ENCODE results near the gene GNG12. TPM values are rescaled to one million over a fixed set of nuclear protein-coding genes. Genes with fewer than 3 reads are reported as not detected.

Gene GNG12
- total and polyA plus RNA-seq, 2 donors (not counting 1 experiment from before 2014, with no cell fraction given): not detected

GRCh38 chr1:67843331-67843730 is 10.1 kb upstream of the GNG12 start:
- no peak for ATAC-seq (ENCODE audit: low read depth)
- no peaks in the 10 kb centered on the region for H3K9me3 Mint-ChIP-seq (ENCODE audit: insufficient read depth)
- Histone ChIP-seq H3K36me3 (replicated peaks in 1 of 2; ENCODE audit: control extremely low read depth in 1 of 2, control insufficient read depth in 1 of 2, extremely low read depth in 1 of 2, insufficient read depth in 2 of 2, low read length in 1 of 2) (no peaks in the 10 kb centered on the region), H3K79me2 (ENCODE audit: control insufficient read depth, insufficient read depth, low read length) (no peaks in the 10 kb centered on the region), H3K4me2 (replicated peaks; ENCODE audit: low read depth, low read length, poor library complexity, severe bottlenecking) (no peak overlapping the region), H3K4me3 (ENCODE audit: control extremely low read depth in 1 of 5, extremely low read depth in 1 of 5, insufficient read depth in 1 of 5, low read depth in 2 of 5, low read length in 4 of 5) (no peak overlapping the region), H3K27ac (ENCODE audit: low read length in 2 of 2) (no peak overlapping the region), H3K4me1 (ENCODE audit: control insufficient read depth in 2 of 2, insufficient read depth in 2 of 2, low read length in 2 of 2) (no peaks in the 10 kb centered on the region), H3K9me3 (ENCODE audit: control extremely low read depth in 1 of 3, control insufficient read depth in 2 of 3, insufficient read depth in 1 of 3, low read length in 2 of 3) (no peaks in the 10 kb centered on the region), H4K20me1 (ENCODE audit: control insufficient read depth, insufficient read depth, low read length, poor library complexity, severe bottlenecking) (no peaks in the 10 kb centered on the region), H2AFZ (ENCODE audit: insufficient read depth, low read depth, low read length, poor library complexity, severe bottlenecking) (no peak overlapping the region), H3K27me3 (replicated peaks in 1 of 4; ENCODE audit: control extremely low read depth in 1 of 4, control insufficient read depth in 3 of 4, insufficient read depth in 4 of 4, low read length in 3 of 4) (peaks cover 0 to 6% (median 4%) of the 10 kb centered on the region in 4 experiments), H3K9ac (ENCODE audit: low read length) (no peak overlapping the region)
- POLR2A ChIA-PET: no interaction called here
- no peak for DNase-seq
- no peak overlapping the region for H3K4me3 Mint-ChIP-seq
- H3K4me1 Mint-ChIP-seq: no peaks in the 10 kb centered on the region
- CTCF ChIA-PET: no interaction called here
- TF ChIP-seq EZH2 (IDR thresholded peaks at IDR 0.05; ENCODE audit: borderline replicate concordance, insufficient read depth, low read depth, low read length, poor library complexity, severe bottlenecking): no peak
- TF ChIP-seq, protein P1, sequence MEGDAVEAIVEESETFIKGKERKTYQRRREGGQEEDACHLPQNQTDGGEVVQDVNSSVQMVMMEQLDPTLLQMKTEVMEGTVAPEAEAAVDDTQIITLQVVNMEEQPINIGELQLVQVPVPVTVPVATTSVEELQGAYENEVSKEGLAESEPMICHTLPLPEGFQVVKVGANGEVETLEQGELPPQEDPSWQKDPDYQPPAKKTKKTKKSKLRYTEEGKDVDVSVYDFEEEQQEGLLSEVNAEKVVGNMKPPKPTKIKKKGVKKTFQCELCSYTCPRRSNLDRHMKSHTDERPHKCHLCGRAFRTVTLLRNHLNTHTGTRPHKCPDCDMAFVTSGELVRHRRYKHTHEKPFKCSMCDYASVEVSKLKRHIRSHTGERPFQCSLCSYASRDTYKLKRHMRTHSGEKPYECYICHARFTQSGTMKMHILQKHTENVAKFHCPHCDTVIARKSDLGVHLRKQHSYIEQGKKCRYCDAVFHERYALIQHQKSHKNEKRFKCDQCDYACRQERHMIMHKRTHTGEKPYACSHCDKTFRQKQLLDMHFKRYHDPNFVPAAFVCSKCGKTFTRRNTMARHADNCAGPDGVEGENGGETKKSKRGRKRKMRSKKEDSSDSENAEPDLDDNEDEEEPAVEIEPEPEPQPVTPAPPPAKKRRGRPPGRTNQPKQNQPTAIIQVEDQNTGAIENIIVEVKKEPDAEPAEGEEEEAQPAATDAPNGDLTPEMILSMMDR (IDR thresholded peaks at IDR 0.05): no peak
- intact Hi-C loops (cut with micrococcal nuclease): no loop called here
- WGBS (ENCODE audit: insufficient coverage): 50% methylated on average over 1 of the region's 1 CpG
- H3K27me3 Mint-ChIP-seq: peaks cover 38% of the 10 kb centered on the region
- H3K27ac Mint-ChIP-seq: no peak overlapping the region

- H2AFZ ChIP-seq (ENCODE audit: insufficient read depth, low read depth, low read length, poor library complexity, severe bottlenecking): no peak overlapping the region
- Mint-ChIP-seq H3K4me1 (no peaks in the 10 kb centered on the region), H3K27ac (no peak overlapping the region), H3K9me3 (ENCODE audit: insufficient read depth) (no peaks in the 10 kb centered on the region), H3K27me3 (peaks cover 48% of the 10 kb centered on the region), H3K4me3 (no peak overlapping the region)
- ChIA-PET CTCF (no interaction called here), POLR2A (no interaction called here)
- intact Hi-C loops (cut with micrococcal nuclease): no loop called here
- ATAC-seq (ENCODE audit: low read depth) (no peak), DNase-seq (no peak)
- no peak overlapping the region for H3K4me3 ChIP-seq (ENCODE audit: control extremely low read depth in 1 of 5, extremely low read depth in 1 of 5, insufficient read depth in 1 of 5, low read depth in 2 of 5, low read length in 4 of 5)
- H3K9ac ChIP-seq (ENCODE audit: low read length): no peak overlapping the region
- no peaks in the 10 kb centered on the region for H3K9me3 ChIP-seq (ENCODE audit: control extremely low read depth in 1 of 3, control insufficient read depth in 2 of 3, insufficient read depth in 1 of 3, low read length in 2 of 3)
- H3K4me2 ChIP-seq (replicated peaks; ENCODE audit: low read depth, low read length, poor library complexity, severe bottlenecking): no peak overlapping the region
- 100% methylated on average over 1 of the region's 2 CpGs for WGBS (ENCODE audit: insufficient coverage)
- no peaks in the 10 kb centered on the region for H4K20me1 ChIP-seq (ENCODE audit: control insufficient read depth, insufficient read depth, low read length, poor library complexity, severe bottlenecking)
- H3K4me1 ChIP-seq (ENCODE audit: control insufficient read depth in 2 of 2, insufficient read depth in 2 of 2, low read length in 2 of 2): no peaks in the 10 kb centered on the region
- H3K79me2 ChIP-seq (ENCODE audit: control insufficient read depth, insufficient read depth, low read length): no peaks in the 10 kb centered on the region
- no peak overlapping the region for H3K27ac ChIP-seq (ENCODE audit: low read length in 2 of 2)
- peaks cover 0 to 12% (median 3%) of the 10 kb centered on the region in 4 experiments for H3K27me3 ChIP-seq (replicated peaks in 1 of 4; ENCODE audit: control extremely low read depth in 1 of 4, control insufficient read depth in 3 of 4, insufficient read depth in 4 of 4, low read length in 3 of 4)
- TF ChIP-seq, protein P1 (IDR thresholded peaks at IDR 0.05): no peak
- TF ChIP-seq EZH2 (IDR thresholded peaks at IDR 0.05; ENCODE audit: borderline replicate concordance, insufficient read depth, low read depth, low read length, poor library complexity, severe bottlenecking): no peak
- no peaks in the 10 kb centered on the region for H3K36me3 ChIP-seq (replicated peaks in 1 of 2; ENCODE audit: control extremely low read depth in 1 of 2, control insufficient read depth in 1 of 2, extremely low read depth in 1 of 2, insufficient read depth in 2 of 2, low read length in 1 of 2)
Measured at GRCh38 chr1:67840449-67840848, 7.2 kb upstream of the GNG12 start.
